Testis (tissue), 3 donors: Measurements from ENCODE around the gene USP2. TPM values are rescaled to one million over a fixed set of nuclear protein-coding genes. Genes with fewer than 3 reads are reported as not detected.
"Not testable (repeated sequence)": the region's sequence is repeated elsewhere in the genome, so short reads cannot be mapped to it uniquely, and the experiment has no call there.

ENCODE experiments used
- DNase-seq: peaks from one replicate; pipeline ENCODE4 v3.0.0-alpha.2; 2019
- H3K27ac ChIP-seq, 2 donors: fragments of 200-600 bp; sonication (generic); one replicate each; pipeline ENCODE4 v1.5.1; 2019
- H3K27me3 ChIP-seq: fragments of 200-600 bp; sonication (generic); one replicate; pipeline ENCODE4 v1.5.1; 2019
- H3K36me3 ChIP-seq: fragments of 200-600 bp; sonication (generic); one replicate; pipeline ENCODE4 v1.5.1; 2017; ENCODE audit warnings: low read depth; ENCODE audit errors: missing control alignments
- H3K4me1 ChIP-seq: fragments of 200-600 bp; sonication (generic); one replicate; pipeline ENCODE4 v1.5.1; 2019
- H3K4me3 ChIP-seq, 2 donors: fragments of 200-600 bp; sonication (generic); one replicate each; pipeline ENCODE4 v1.5.1; 2017 to 2019
- H3K9me3 ChIP-seq: fragments of 200-600 bp; sonication (generic); one replicate; pipeline ENCODE4 v1.5.1; 2017
- CTCF ChIP-seq, 3 experiments: fragments of 450-650 bp in 2 of 3; fragments of 200-600 bp in 1 of 3; sonication (generic) in 1 of 3; IDR thresholded peaks; one replicate each; pipeline ENCODE4 v1.5.1; 2016 to 2019; ENCODE audit warnings: antibody characterized with exemption in 3 of 3, mild to moderate bottlenecking in 2 of 3, moderate library complexity in 1 of 3
- POLR2A ChIP-seq: fragments of 450-650 bp; IDR thresholded peaks from one replicate; pipeline ENCODE4 v1.6.1; 2017; ENCODE audit warnings: antibody characterized with exemption, mild to moderate bottlenecking, moderate library complexity
- WGBS, 2 donors: methylation state at CpG; one replicate each; pipeline ENCODE4 v1.1.5; 2018; 5-methylcytosine and 5-hydroxymethylcytosine counted together
- intact Hi-C: fragments of 100-400 bp; cut with DNase I; formaldehyde crosslinking; loops from one replicate; pipeline ENCODE4 v1.15.1; 2023; ENCODE audit warnings: low total_unique reads
- polyA plus RNA-seq: library from polyadenylated mRNA; stranded (reverse); fragments of 350-450 nt; fragmentation: Illumina TruSeq; extraction: RNeasy Lipid Tissue Mini Kit (QIAGEN cat#74804); gene quantifications from one replicate; pipeline ENCODE4 v1.2.3, GENCODE V29; 2014; ENCODE audit warnings: low read depth, low replicate concordance; ENCODE audit not compliant: insufficient read depth
- total RNA-seq, 2 donors: library from RNA; depleted of rRNA; stranded (reverse); fragments of >200 nt; gene quantifications; one replicate each; pipeline ENCODE4 v1.2.3, GENCODE V29; 2016

The USP2 gene
- total and polyA plus RNA-seq, 3 donors from 2014 or later, result 41.2 to 168 (median 100) TPM

GRCh38 chr11:119388103-119388502, 6.6 kb upstream of the USP2 start:
- TF ChIP-seq CTCF (IDR thresholded peaks at IDR 0.05) (no peak), POLR2A (no peak)
- WGBS, 2 donors, result 88 to 92% methylated on average over 7 of the region's 7 CpGs
- intact Hi-C loops, result no loop called here
- H3K27ac ChIP-seq, result no peak overlapping the region
- no peaks in the 10 kb centered on the region for H3K36me3 ChIP-seq
- DNase-seq, result no peak
- H3K4me3 ChIP-seq, result no peak overlapping the region
- no peaks in the 10 kb centered on the region for H3K9me3 ChIP-seq
- H3K27me3 ChIP-seq, result no peaks in the 10 kb centered on the region
- no peaks in the 10 kb centered on the region for H3K4me1 ChIP-seq

- intact Hi-C loops, result no loop called here
- H3K36me3 ChIP-seq, result no peaks in the 10 kb centered on the region
- H3K4me1 ChIP-seq, result peaks cover 5% of the 10 kb centered on the region
- TF ChIP-seq CTCF (IDR thresholded peaks at IDR 0.05) (no peak), POLR2A (no peak)
- DNase-seq, result no peak
- H3K27me3 ChIP-seq, result no peaks in the 10 kb centered on the region
- WGBS, 2 donors, result 79 to 81% methylated on average over 2 of the region's 2 CpGs
- no peaks in the 10 kb centered on the region for H3K9me3 ChIP-seq
- no peak overlapping the region for H3K4me3 ChIP-seq
- H3K27ac ChIP-seq, result no peak overlapping the region
These were observed 2.8 kb upstream of the USP2 start for GRCh38 chr11:119384332-119384731.

DNA sequence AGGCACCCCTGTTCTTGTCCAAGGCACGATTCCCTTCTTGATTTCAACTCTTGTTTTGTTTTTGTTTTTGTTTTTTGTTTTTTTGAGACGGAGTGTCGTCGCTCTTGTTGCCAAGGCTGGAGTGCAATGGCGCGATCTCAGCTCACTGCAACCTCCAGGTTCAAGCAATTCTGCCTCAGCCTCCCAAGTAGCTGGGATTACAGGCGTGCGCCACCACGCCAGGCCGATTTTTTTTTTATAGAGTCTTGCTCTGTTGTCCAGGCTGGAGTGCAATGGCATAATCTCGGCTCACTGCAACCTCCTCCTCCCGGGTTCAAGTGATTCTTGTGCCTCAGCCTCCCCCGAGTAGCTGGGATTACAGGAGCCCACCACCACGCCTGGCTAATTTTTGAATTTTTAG, 1.0 kb upstream of the USP2 start:
- intact Hi-C loops, H3K27ac ChIP-seq, H3K36me3 ChIP-seq, DNase-seq, H3K4me3 ChIP-seq, H3K4me1 ChIP-seq, H3K27me3 ChIP-seq, H3K9me3 ChIP-seq: not testable (repeated sequence)
- 62 to 70% methylated on average over 14 of the region's 14 CpGs for WGBS, 2 donors

GRCh38 chr11:119382101-119382500, 611 bp upstream of the USP2 start:
- peaks cover 5% of the 10 kb centered on the region for H3K4me1 ChIP-seq
- H3K9me3 ChIP-seq, result no peaks in the 10 kb centered on the region
- TF ChIP-seq POLR2A (no peak), CTCF (IDR thresholded peaks at IDR 0.05) (no peak)
- DNase-seq, result no peak
- no peaks in the 10 kb centered on the region for H3K36me3 ChIP-seq
- no peaks in the 10 kb centered on the region for H3K27me3 ChIP-seq
- H3K4me3 ChIP-seq, result peak overlapping the region; percentile 45 to 55
- intact Hi-C loops, result no loop called here
- WGBS, 2 donors, result 3% methylated on average over 9 of the region's 9 CpGs
- no peak overlapping the region for H3K27ac ChIP-seq

GRCh38 chr11:119380827-119381180, 686 bp downstream of the USP2 start:
- peak overlapping the region; percentile 45 to 55 for H3K4me3 ChIP-seq
- TF ChIP-seq POLR2A (no peak), CTCF (IDR thresholded peaks at IDR 0.05) (no peak)
- H3K27ac ChIP-seq, result no peak overlapping the region
- WGBS, 2 donors, result 12 to 23% methylated on average over 6 to 10 of the region's 10 CpGs
- H3K9me3 ChIP-seq, result no peaks in the 10 kb centered on the region
- no peak for DNase-seq
- H3K4me1 ChIP-seq, result peaks cover 14% of the 10 kb centered on the region
- intact Hi-C loops, result no loop called here
- H3K36me3 ChIP-seq, result no peaks in the 10 kb centered on the region
- no peaks in the 10 kb centered on the region for H3K27me3 ChIP-seq
